Left cardiac atrium (tissue), 4 donors: ENCODE data around the gene KCNJ6. TPM values are rescaled to one million over a fixed set of nuclear protein-coding genes. Genes with fewer than 3 reads are reported as not detected.
"Not testable (repeated sequence)": the region's sequence is repeated elsewhere in the genome, so short reads cannot be mapped to it uniquely, and the experiment has no call there.

Experiments used
- ATAC-seq, 2 donors: fragments of 200-7000 bp; cut with Tn5 transposase; one replicate each; pipeline ENCODE4 v1.9.1; 2020; ENCODE audit warnings: mild to moderate bottlenecking in 2 of 2, moderate library complexity in 2 of 2
- DNase-seq: peaks from one replicate; pipeline ENCODE4 v3.0.0-alpha.2; 2020
- intact Hi-C, 2 donors: fragments of 100-400 bp; cut with DNase I; formaldehyde crosslinking; loops; one replicate each; pipeline versions ENCODE4 v1.14.1 to v1.15.1; 2022 to 2023
- total RNA-seq, 2 donors: library from RNA; stranded (reverse); fragmentation: NEBNext Ultra II Directional; extraction: Animal tissue kit (Norgen Biotek cat#: 25700); gene quantifications; one replicate each; pipeline ENCODE4 v1.2.1, GENCODE V29; 2021
- donor health status: DM: no; HTN: yes; CAD: no.
- donor health status: DM: no; HTN: yes; CAD: no; lungs with severe emphysema.
- donor health status: DM: yes; HTN: yes; CAD: no.
- donor health status: Dilated cardiomyopathy.

KCNJ6 gene
- total RNA-seq, 2 donors from 2014 or later = not detected

DNA sequence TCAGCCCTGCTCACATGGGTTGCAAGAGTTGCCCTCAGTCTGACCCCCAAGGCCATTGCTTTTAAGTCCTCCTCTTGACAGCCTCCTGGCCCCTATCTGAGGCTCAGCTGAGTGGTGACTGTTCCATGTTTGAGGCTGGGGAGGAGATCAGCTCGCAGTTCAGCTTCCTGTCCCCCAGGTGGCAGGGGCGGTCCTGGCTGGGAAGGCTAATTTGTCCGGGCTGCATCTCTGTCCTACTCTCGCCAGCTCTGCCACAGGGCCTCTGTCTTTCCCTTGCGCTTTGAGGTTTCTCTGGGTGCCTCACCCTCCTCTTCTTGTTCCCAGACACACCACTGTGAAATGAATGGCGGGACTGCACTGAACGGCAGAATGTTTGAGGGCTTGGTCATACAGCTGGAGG, 157.3 kb downstream of the KCNJ6 start:
- ATAC-seq (peak in 1 of 2 donors; percentile 38), DNase-seq (no peak)
- intact Hi-C loops = no loop called here

DNA sequence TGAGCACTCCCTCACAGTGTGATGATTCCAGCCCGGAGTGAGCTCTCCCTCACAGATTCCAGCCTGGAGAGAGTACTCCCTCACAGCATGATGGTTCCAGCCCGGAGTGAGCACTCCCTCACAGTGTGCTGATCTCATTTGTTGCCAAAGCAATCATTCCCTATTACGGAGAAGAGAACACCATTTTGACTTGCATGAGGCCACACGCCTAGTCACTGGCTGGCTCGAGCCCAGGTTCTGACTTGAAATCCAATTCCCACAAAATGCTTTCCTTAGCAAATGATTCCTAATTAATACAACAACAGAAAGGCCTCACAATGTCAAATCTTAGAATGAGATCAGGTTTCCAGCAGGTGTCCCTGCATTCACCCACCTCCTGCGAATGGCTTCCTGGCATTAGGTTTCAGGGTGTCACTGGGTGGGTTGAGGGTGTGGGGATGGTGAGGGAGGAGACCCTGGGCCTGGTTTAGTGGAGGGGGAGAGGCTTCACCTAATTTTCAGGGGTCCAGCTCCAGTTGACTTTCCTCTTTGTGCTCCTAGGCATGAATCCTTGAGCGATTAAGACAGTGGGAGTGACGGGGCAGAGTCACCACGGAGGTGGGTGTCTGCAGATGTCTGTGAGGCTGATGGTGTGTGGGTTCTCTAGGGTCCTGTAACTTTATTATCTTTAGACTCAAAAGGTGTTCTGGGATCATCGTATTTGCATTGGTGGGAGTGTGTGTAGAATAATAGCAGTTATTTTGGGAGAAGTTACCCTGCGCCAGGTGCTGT, 158.5 kb downstream of the KCNJ6 start:
- intact Hi-C loops = no loop called here
- ATAC-seq (no peak), DNase-seq (no peak)

DNA sequence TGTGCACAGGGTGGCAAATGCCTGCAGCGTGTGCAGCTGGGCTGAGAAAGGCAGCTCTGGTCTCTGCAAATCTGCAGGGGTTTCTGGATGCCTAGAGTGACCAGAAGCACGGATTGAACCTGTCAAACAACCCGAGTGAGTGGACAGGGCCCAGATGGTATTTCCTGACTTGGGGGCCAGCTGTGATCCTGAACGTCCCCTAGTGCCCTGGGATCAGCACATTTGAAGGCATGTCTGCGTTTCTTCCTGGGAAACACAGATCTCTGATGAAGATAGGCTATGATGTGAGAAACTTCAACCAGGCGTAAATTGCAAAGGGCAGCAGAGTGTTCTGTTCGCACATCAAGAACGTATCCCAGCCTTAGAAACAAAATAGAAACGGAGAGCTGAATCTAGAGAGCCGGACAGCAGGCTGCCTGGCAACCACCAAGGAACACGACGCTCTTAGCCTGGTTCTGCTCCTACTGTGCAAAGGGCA, 163.1 kb downstream of the KCNJ6 start:
- intact Hi-C loops = no loop called here
- DNase-seq (no peak), ATAC-seq (no peak)

DNA sequence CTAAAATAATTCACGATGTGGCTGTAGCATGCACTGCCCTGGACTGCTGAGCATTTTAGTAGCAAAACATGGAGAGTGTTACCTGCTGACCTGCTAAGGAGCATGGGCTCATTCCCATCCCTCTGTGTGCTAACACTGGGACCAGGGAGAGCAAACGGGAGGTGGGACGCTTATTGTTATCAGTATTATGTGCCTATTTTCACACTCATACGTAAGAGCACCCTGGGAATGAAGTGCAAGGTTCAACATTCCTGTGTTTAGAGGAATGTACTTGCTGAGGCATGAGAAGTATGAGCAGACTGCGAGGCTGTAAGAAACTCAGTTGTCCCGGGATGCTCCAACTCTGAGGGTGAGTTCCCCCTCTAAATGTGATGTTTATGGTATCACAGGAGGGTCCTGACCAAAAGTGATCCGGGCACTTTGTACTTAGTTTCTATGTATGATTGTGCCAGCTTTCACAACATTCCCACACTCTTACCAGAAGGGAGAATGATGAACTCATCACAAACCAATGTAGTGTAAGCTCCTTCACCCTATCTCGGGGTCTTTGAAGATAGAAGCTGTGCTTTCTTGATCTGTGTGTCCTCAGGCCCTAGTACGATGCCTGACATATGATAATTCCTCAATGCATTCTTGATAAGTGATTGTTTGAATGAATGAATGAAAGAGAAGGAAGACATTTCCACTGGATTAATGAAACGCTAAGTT, 164.8 kb downstream of the KCNJ6 start:
- intact Hi-C loops = no loop called here
- DNase-seq = no peak
- ATAC-seq = peak; percentile 25 to 55

DNA sequence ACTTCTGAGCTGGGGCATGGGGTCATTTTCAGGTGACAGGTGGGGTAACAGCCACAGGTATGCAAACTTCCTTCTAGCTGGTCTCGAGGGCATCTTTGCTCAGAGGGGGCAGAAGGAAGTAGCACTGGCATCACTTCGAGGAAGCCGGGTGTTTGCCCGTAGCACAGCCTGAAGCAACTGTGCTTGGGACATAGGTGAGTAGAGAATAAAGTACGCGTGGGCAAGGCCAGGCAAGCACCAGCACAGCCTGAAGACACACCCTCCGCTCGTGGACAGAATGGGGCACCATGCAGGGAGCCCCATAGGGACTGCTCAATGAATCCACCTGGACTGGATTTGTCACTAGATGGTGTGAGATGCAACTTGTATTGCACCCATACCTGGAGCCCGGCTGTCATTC, 167.1 kb downstream of the KCNJ6 start:
- no peak for ATAC-seq
- intact Hi-C loops = no loop called here
- no peak for DNase-seq

DNA sequence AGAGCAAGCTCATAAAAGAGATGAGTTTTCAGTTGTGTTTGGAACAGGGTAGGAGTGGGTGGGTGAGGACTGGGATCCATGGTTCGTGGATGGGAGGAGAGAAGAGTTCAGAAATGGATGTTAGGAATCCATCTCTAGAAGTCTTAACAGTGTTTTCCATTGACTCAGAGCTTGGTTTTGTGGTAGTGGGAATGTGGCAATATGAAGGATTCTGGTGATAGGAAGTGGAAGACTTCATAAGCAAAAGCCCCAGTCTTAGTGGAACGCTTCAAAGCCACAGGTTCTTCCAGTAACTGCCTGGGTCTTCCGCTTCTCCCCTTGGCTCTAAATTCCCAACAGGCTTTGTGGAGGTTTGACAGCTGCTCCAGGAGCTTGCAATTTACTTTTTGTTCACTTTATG, 167.9 kb downstream of the KCNJ6 start:
- ATAC-seq (no peak), DNase-seq (no peak)
- intact Hi-C loops = no loop called here

DNA sequence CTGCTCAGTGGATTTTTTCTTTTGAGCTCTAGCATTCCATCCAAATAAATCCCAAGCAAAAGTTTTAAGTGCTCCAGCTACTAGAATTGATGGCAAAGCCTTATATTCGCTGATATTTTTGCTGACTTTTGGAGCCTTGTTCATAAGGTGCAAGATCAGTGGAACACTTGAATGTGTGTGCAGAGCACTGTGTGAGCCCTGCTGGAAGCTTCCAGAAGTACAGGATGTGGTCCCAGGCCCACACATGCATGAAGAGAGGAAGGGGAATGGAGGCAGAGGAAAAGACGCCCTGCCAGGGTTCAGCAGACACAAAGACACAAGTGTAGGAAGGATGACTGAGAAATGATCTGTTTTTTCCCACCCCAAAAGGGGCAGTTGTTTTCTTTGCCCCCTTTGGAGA, 169.4 kb downstream of the KCNJ6 start:
- intact Hi-C loops = no loop called here
- ATAC-seq (no peak), DNase-seq (no peak)

DNA sequence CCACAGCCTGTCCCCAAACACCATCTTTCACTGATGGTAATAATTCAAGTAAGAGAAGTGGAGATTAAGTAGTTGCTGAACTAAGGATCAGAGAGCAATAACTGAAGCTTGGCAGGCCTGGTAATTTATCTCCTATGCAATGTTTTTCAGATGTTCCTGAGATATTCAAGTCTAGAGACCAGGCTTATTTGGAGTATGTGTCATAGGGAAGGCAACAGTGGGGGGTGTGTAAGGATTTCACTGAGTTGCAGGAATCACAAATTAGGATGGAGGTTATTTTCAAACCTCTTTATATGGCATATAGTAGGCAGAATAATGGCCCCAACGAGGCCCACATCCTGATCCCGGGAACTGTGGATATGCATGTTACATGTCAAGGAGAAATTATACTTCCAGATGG, 171.7 kb downstream of the KCNJ6 start:
- ATAC-seq (no peak), DNase-seq (no peak)
- intact Hi-C loops = no loop called here

DNA sequence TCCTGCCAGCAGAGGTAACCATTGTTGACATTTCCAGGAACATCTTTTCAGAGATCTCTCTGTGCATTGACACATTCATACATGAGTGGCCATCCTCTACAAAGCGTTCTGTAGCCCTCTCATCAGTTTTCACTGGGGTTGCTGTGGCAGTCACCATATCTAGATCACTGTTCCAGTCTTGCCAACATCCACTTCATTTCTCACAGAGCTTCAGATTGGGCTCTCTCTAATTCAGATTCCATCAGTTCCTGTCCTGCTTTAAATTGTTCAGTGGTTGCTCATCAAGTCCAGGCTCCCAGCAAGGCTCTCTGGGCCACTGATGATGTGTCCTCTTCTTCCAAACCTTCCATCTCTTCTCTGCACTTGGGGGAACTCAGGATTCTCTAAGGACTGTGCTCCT, 173.7 kb downstream of the KCNJ6 start:
- ATAC-seq (peak in 1 of 2 donors; percentile 54), DNase-seq (no peak)
- intact Hi-C loops = no loop called here

DNA sequence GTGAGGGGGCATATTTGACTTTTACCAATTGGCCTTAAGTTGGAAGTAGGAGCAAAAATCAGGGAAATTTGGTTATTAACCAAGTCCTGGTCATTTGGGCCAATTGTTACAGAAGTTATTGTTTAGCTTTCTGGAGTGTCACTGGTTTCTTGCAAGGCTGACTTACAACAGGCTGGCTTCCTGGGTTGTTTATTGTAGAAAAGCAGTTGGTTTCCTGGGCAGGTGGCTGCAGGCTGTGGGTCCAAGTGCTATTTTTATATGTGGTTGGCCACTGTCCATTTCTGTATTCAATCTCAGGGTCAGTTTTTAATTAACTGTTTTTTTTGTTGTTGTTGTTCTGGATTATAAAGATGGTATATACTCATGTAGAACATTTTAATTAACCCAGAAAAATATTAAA, 174.1 kb downstream of the KCNJ6 start:
- DNase-seq (no peak), ATAC-seq (no peak)
- intact Hi-C loops = no loop called here

DNA sequence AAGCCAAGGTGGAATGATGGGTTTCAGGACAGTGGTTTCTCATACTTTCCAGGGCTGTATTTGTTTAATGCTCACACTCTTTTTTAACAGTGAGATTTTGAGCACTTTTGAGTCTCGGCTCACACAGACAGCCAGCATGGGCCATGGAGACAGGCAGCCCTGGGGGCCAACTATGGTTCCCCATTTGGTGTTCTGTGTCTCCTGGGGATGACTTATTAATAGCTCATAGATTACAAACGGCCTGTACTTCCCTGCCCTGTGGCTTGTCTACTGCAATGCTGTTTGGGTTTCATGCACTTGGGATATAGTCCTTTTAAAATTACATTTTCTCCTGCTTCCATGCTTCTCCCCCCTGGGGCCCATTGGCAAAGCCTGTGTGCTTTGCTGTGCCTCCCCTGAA, 178.3 kb downstream of the KCNJ6 start:
- DNase-seq = no peak
- intact Hi-C loops = no loop called here
- ATAC-seq = peak; percentile 29 to 68

DNA sequence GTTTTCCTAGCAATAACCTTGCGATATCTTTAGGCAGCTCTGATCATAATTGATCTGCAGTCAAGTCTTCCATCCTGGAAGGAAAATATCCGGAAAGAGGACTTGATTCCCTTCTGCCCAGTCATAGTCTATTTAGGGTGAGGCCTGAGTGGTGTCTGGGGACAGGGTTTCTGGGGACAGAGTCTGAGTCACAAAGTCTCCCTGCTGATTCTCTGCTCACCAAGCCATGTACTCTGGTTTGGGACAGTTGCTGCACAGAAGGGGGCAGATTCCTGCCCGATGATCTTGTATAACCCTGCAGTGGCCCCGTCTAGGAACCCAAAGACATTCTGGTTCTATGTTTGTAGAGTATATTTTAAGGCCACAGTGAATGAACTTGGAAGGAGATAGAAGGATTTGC, 178.8 kb downstream of the KCNJ6 start:
- intact Hi-C loops = no loop called here
- ATAC-seq = peak; percentile 61 to 69
- no peak for DNase-seq

DNA sequence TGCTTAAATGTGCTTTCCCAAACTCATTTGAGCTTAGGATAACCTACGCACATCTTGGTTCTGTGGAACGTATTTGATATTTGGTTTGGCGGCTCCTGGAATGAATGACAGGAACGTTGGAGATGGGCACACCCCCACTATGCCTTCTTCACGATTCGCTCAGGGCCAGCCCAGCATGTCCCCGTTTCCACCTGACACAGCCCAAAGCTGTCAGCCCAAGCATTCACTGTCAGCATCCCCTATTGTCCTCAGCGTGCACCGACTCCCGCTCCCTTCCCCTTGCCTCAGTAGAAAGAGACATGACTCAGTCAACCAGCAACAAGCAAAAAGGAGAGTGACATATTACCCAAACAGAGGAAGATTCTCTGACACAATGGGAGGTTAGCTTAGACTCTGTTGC, 181.4 kb downstream of the KCNJ6 start:
- no peak for DNase-seq
- ATAC-seq = no peak
- intact Hi-C loops = no loop called here

DNA sequence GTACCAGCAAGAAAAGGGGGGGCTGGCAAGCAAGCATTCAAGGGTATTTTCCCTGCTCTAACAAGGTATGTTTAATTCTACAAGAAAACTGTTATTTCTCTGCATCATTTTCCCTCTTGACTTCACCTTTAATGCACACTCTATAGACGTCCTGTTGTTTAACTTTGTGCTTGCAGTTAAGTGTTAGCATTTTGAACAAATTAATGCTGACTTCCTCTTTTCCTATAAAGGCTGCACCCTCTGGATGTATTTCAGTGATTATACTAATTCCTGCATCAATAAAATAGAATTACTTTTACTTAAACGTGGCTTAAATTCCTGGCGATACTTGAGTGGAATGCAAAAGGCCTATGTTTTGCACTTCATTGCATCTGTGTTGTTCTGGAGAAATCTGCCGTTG, 183.3 kb downstream of the KCNJ6 start:
- intact Hi-C loops = no loop called here
- no peak for DNase-seq
- ATAC-seq = no peak

DNA sequence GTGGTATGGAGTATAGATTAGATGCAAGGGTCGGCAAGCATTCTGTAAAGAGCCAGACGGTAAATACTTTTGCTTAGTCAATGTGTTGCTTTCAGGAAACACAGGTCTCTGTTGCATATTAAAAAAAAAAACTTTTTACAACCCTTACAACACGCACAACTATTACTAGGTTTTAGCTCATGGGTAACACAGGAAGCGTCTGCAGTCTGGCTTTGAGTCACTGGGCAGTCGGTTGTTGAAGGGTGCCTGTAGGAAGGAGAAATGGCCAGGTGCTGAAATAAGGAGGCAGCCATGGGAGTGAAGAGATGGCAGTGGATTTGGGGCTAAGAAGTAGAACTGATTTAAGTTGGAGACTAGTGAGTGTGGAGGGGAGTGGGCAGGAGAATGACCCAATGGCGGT, 192.1 kb downstream of the KCNJ6 start:
- no peak for ATAC-seq
- intact Hi-C loops = no loop called here
- no peak for DNase-seq

DNA sequence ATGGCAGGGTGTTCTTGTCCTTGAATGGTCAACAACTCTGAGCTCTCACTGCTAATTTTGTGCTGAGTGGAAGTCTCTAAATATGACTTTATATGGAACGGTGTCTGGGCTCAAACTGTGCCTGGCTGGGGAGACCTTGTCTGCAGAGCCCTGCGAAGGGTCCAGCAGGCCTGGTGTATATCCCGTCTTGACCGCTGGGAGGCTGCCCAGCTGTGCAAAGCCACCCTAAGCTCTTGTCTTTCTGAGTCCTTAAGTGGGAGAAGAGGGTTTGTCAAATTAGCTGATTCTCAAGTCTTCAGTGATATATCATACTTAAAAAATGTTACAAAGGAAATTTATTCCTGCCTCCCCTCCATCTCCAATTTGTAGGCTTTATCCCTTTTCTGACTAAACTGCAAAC, 198.7 kb downstream of the KCNJ6 start:
- ATAC-seq = no peak
- intact Hi-C loops = loop anchor here in 1 of 2 donors (10.0 kb wide), 1 partner anchor 197 kb away; the partner anchor contains the start of gene KCNJ6
- DNase-seq = no peak

DNA sequence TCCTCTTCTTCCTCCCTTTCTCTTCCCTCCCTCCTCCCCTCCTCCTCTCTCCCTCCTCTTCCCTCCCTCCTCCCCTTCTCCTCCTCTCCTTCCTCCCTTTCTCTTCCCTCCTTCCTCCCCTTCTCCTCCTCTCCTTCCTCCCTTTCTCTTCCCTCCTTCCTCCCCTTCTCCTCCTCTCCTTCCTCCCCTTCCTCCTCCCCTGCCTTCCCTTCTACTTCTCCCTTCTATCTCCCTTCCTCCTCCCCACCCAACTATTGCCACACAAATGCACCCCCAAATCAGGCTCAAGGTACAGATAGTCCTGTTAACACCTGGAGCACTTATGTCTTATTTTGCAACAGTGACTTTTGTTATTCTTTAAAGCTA, 203.7 kb downstream of the KCNJ6 start:
- intact Hi-C loops = loop anchor here (5.0 to 10.0 kb wide), 3 partner anchors 202 to 645 kb away; partner anchors contain the start of gene KCNJ6 (in 2 of the 2)
- not testable (repeated sequence) for ATAC-seq, DNase-seq

DNA sequence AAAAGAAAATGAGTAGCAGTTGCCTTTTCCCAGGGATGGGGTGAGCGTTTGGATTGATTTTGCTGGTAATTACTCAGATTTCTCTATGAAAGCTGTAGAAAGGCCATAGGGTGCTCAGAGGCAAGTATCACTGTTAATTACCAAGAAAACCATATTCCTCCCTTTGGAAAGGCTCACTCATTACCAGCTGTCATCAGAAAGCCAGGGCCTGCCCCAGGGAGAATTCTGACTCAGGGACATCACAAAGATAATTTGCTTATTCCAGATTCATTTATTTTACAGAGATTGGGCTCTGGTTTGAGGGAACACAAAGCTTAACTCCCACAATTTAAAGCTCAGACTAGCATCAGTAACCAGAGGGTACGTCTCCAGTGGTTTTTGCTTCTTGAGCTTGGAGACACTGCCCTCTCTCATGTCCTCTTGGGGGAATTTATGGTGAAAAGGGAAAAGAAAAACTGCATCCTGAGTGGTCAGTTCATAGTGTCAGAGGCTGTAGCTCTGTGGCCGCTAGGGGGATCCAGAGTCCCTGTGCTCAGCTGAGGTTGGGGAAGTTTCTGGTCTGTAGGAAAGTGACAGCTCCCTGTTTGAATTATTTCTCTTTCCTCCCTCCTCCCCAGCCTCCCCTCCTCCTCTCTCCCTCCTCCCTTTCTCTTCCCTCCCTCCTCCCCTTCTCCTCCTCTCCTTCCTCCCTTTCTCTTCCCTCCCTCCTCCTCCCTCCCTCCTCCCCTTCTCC, 204.3 kb downstream of the KCNJ6 start:
- ATAC-seq (peak; percentile 88 to 90), DNase-seq (peak; percentile 77)
- intact Hi-C loops = loop anchor here (5.0 to 10.0 kb wide), 3 partner anchors 203 to 645 kb away; partner anchors contain the start of gene KCNJ6 (in 2 of the 2)

DNA sequence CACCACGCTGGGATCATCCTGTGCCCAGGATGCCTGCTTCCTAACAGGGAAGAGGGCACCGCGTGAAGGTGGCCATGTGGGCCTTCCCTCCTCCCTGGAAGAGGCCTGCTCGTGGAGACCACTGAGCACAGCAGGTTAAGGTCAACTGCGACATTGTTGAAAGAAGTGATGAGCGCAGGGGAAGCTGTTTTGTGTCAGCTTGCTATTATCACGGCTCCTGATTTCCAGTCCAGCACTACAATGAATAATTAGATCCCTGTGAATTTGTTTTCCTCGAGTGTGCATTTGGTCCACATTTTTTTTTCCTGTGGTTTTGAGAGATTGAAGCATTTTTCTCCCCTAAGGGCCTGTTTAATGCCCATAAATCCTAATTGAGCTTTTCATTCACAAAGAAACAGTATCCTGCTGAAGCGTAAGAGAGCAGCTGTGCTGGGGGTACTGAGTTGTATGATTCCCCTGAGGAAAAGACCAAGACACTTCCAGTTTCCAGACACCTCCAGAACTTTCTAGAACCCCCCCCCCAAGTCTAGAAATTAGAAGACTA, 204.9 kb downstream of the KCNJ6 start:
- intact Hi-C loops = loop anchor here (5.0 to 10.0 kb wide), 3 partner anchors 203 to 646 kb away; partner anchors contain the start of gene KCNJ6 (in 2 of the 2)
- peak in 1 of 2 donors; percentile 8 for ATAC-seq

More for the DNA sequence above, 204.9 kb downstream of the KCNJ6 start:
- DNase-seq = no peak
